Activated T-helper 1 cell treated with Interleukin-2 at 50 U/mL for 16 hours (primary cell): ENCODE data around the gene NPY1R.

ENCODE experiments used
- DNase-seq: peaks from one replicate; pipeline ENCODE4 v3.0.0-alpha.2; 2020; ENCODE audit warnings: low read depth

NPY1R gene

DNA sequence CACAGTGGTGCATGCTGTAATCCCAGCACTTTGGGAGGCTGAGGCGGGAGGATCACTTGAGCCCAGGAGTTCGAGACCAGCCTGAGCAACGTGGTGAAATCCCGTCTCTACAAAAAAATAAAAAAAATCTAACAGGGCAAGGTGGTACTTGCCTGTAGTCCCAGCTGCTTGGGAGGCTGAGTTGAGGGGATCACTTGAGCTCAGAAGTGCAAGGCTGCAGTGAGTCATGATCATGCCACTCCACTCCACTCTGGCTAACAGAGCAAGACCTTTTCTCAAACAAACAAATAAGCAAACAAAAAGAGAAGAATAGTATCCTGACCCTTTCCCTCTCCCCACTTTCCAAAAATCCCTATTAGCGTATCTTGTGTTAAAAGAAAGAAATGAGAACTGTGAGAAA lies 52.7 kb downstream of the NPY1R start:
- no peak for DNase-seq

- no peak for DNase-seq
These were observed 57.5 kb downstream of the NPY1R start for GRCh38 chr4:163274861-163275260.
